GM23248 (cell line): ENCODE data around the gene RAPGEF3. TPM values are rescaled to one million over a fixed set of nuclear protein-coding genes. Genes with fewer than 3 reads are reported as not detected.

ENCODE experiments used
- DNase-seq: peaks from one replicate; pipeline ENCODE4 v3.0.0-alpha.2; 2015
- H2AFZ ChIP-seq: fragments of 200-600 bp; sonication (generic); 2 replicates; pipeline ENCODE4 v1.6.1; 2016; ENCODE audit warnings: antibody characterized with exemption
- H3F3A ChIP-seq: fragments of 200-600 bp; sonication (generic); 2 replicates; pipeline ENCODE4 v1.6.1; 2016; ENCODE audit warnings: mild to moderate bottlenecking, antibody characterized with exemption, mixed run types; ENCODE audit not compliant: insufficient read depth
- H3K27ac ChIP-seq: fragments of 200-600 bp; sonication (generic); 2 replicates; pipeline ENCODE4 v1.5.1; 2016; ENCODE audit warnings: mild to moderate bottlenecking
- H3K27me3 ChIP-seq: fragments of 200-600 bp; sonication (generic); replicated peaks from 2 replicates; pipeline ENCODE4 v1.6.1; 2016; ENCODE audit warnings: mild to moderate bottlenecking; ENCODE audit not compliant: insufficient read depth
- H3K36me3 ChIP-seq: fragments of 200-600 bp; sonication (generic); 2 replicates; pipeline ENCODE4 v1.6.1; 2016; ENCODE audit warnings: low read depth, mild to moderate bottlenecking
- H3K4me1 ChIP-seq: fragments of 200-600 bp; sonication (generic); 2 replicates; pipeline ENCODE4 v1.6.1; 2016; ENCODE audit warnings: mild to moderate bottlenecking; ENCODE audit not compliant: insufficient read depth
- H3K4me2 ChIP-seq: fragments of 200-600 bp; sonication (generic); one replicate; pipeline ENCODE4 v1.6.1; 2016; ENCODE audit warnings: mild to moderate bottlenecking; ENCODE audit not compliant: unreplicated experiment
- H3K4me3 ChIP-seq: fragments of 200-600 bp; sonication (generic); 2 replicates; pipeline ENCODE4 v1.5.1; 2016; ENCODE audit warnings: mild to moderate bottlenecking
- H3K79me2 ChIP-seq: fragments of 200-600 bp; sonication (generic); 2 replicates; pipeline ENCODE4 v1.6.1; 2016; ENCODE audit warnings: mild to moderate bottlenecking; ENCODE audit not compliant: insufficient read depth
- H3K9ac ChIP-seq: fragments of 200-600 bp; sonication (generic); 2 replicates; pipeline ENCODE4 v1.6.1; 2016; ENCODE audit warnings: mild to moderate bottlenecking
- H3K9me2 ChIP-seq: fragments of 200-600 bp; sonication (generic); 2 replicates; pipeline ENCODE4 v1.6.1; 2016; ENCODE audit warnings: mixed run types, mild to moderate bottlenecking, moderate library complexity; ENCODE audit not compliant: insufficient read depth
- H3K9me3 ChIP-seq: fragments of 200-600 bp; sonication (generic); one replicate; pipeline ENCODE4 v1.6.1; 2017; ENCODE audit warnings: low read depth
- H4K20me1 ChIP-seq: fragments of 200-600 bp; sonication (generic); 2 replicates; pipeline ENCODE4 v1.6.0; 2016; ENCODE audit not compliant: insufficient read depth
- EZH2 ChIP-seq: fragments of 200-600 bp; sonication (generic); IDR thresholded peaks from 2 replicates; pipeline ENCODE4 v1.6.1; 2018; ENCODE audit warnings: antibody characterized with exemption, mild to moderate bottlenecking; ENCODE audit not compliant: insufficient read depth, poor library complexity, severe bottlenecking
- EZH2phosphoT487 ChIP-seq: fragments of 200-600 bp; sonication (generic); IDR thresholded peaks from 2 replicates; pipeline ENCODE4 v1.6.1; 2018; ENCODE audit warnings: antibody characterized with exemption, moderate library complexity, mild to moderate bottlenecking, low read depth; ENCODE audit not compliant: insufficient read depth
- WGBS, 2 experiments: methylation state at CpG; one replicate each; pipeline ENCODE4 v1.1.6; 2015 to 2017; ENCODE audit warnings: low lambda C conversion rate in 2 of 2, low coverage in 1 of 2; ENCODE audit errors: missing lambda C conversion rate in 2 of 2; 5-methylcytosine and 5-hydroxymethylcytosine counted together
- in situ Hi-C: fragments of 300-500 bp; cut with MboI; formaldehyde crosslinking; loops from 2 replicates; pipeline ENCODE4 v1.15.0; 2020
- polyA plus RNA-seq: library from polyadenylated mRNA; unstranded; fragments of >200 nt; fragmentation: Nextera tagmentation; extraction: Ambion mirVana; gene quantifications from 2 replicates; pipeline ENCODE4 v1.2.1, GENCODE V29; 2016
- total RNA-seq: library from RNA; depleted of rRNA; stranded (reverse); fragments of >200 nt; shearing (Covaris generic); gene quantifications from 2 replicates; pipeline ENCODE4 v1.2.3, GENCODE V29; 2014

The RAPGEF3 gene
- total and polyA plus RNA-seq, 2 experiments from 2014 or later, result 1.4 to 3.7 TPM

GRCh38 chr12:47805417-47805816, 46.7 kb upstream of the RAPGEF3 start:
- peak overlapping the region; percentile 41 for H3K9ac ChIP-seq
- H3F3A ChIP-seq, result peaks cover 23% of the 10 kb centered on the region
- in situ Hi-C loops, result no loop called here
- no peak overlapping the region for H2AFZ ChIP-seq
- peak; percentile 24 for DNase-seq
- H3K4me2 ChIP-seq, result no peak overlapping the region
- peaks cover 100% of the 10 kb centered on the region for H3K79me2 ChIP-seq
- H3K9me2 ChIP-seq, result no peaks in the 10 kb centered on the region
- H3K36me3 ChIP-seq, result peaks cover 7% of the 10 kb centered on the region; the same call in 1 of the 2 replicates
- no peaks in the 10 kb centered on the region for H3K27me3 ChIP-seq
- peaks cover 59% of the 10 kb centered on the region for H3K4me1 ChIP-seq
- H3K27ac ChIP-seq, result peak overlapping the region; percentile 51
- no peak for TF ChIP-seq EZH2
- TF ChIP-seq EZH2phosphoT487, result no peak
- H4K20me1 ChIP-seq, result peaks cover 17% of the 10 kb centered on the region; the same call in 1 of the 2 replicates
- no peaks in the 10 kb centered on the region for H3K9me3 ChIP-seq
- H3K4me3 ChIP-seq, result no peak overlapping the region
- 13 to 16% methylated on average over 2 of the region's 2 CpGs for whole genome bisulfite sequencing, 2 experiments

DNA sequence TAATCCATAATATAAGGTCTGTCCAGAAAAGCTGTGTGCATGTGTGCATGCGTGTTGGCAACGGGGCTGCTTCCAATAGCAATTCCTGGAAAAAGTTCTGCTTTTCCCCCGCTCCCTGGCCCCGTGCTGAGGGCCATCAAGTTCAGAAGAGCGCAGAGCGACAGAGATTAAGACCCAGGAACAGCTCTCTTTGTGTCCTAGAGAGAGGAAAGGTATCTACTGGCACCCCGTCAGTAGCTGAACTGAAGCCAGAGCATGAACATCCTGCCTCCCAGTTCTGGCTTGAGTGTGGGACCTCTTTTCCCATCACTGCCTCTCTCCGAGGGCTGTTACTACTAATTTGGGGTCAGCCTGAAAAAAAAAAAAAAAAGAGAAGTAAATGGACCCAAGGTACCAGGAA, 45.5 kb upstream of the RAPGEF3 start:
- Histone ChIP-seq H3F3A (peaks cover 13% of the 10 kb centered on the region), H3K79me2 (peaks cover 100% of the 10 kb centered on the region), H4K20me1 (peaks cover 17% of the 10 kb centered on the region; the same call in 1 of the 2 replicates), H3K9me2 (no peaks in the 10 kb centered on the region), H3K4me2 (no peak overlapping the region), H3K4me1 (peaks cover 47% of the 10 kb centered on the region), H3K27ac (no peak overlapping the region), H3K27me3 (no peaks in the 10 kb centered on the region), H2AFZ (no peak overlapping the region), H3K36me3 (peaks cover 7% of the 10 kb centered on the region; the same call in 1 of the 2 replicates), H3K9me3 (no peaks in the 10 kb centered on the region), H3K9ac (0 out of 2 replicates have a peak overlapping the region, but pooled peaks have one; percentile 7), H3K4me3 (no peak overlapping the region)
- WGBS, 2 experiments, result 51 to 56% methylated on average over 8 of the region's 8 CpGs
- DNase-seq, result no peak
- no peak for TF ChIP-seq EZH2
- TF ChIP-seq EZH2phosphoT487, result no peak
- in situ Hi-C loops, result no loop called here

DNA sequence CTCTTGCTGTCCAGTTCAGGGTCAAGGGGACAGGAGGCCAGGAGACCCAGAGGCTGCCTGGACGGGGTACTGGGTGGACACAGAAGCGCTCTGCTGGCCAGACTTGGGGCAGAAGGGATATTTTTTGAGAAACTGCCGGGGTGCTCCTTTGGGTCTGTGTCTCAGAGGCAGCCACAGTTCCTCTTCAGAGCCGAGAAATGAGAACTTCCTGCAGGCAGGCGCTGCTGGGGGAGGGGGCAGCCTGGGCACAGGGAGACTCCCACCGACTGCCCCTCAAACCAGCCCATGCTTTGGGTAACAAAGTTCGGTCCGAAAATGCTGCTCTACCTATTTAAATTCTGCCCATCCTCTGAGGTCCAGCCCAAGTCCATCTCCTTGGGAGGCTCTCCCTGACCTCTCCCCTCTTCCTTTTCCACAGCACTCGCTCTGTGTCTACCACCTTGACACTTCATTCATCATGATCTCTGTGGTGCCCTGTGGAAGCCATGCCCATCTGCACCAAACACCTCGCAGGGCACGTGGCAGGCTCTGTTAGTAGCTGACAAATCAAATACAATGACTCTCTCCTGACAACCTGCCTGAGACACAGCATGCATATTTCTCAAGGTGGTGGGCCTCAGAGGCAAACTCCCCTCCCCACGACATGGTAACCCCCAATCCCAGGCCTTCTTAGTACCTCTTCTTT, 44.7 kb upstream of the RAPGEF3 start:
- H4K20me1 ChIP-seq, result peaks cover 17% of the 10 kb centered on the region; the same call in 1 of the 2 replicates
- in situ Hi-C loops, result no loop called here
- WGBS, 2 experiments, result 61 to 69% methylated on average over 12 of the region's 12 CpGs

DNA sequence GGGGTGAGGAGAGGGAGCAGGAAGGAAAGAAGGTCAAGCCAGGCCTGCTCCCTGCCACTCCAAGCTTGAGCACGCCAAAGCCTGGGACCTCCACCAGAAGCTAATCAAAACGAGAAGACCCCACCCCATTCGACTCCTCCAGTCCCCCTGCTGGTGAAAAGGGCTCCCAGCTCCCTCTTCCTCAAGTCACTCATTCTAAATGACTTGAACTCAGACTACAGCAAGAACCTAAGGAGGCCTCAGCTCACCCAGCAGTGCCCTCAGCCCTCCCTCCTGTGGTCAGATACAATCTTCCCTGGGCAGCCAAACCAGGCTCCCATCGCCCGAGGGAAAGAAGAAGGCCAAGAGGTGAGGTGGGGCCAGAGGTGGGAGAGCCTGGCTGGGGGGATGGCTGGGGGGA, 43.6 kb upstream of the RAPGEF3 start:
- TF ChIP-seq EZH2, result no peak
- no peak for TF ChIP-seq EZH2phosphoT487
- Histone ChIP-seq H3K36me3 (peaks cover 7% of the 10 kb centered on the region; the same call in 1 of the 2 replicates), H4K20me1 (peaks cover 12% of the 10 kb centered on the region; the same call in 1 of the 2 replicates), H3K9me2 (no peaks in the 10 kb centered on the region), H3K79me2 (peaks cover 100% of the 10 kb centered on the region), H3K4me3 (no peak overlapping the region), H3K4me2 (no peak overlapping the region), H2AFZ (no peak overlapping the region), H3K27ac (no peak overlapping the region), H3K9ac (peak overlapping the region; percentile 8), H3F3A (peaks cover 7% of the 10 kb centered on the region; the same call in 1 of the 2 replicates), H3K4me1 (peaks cover 28% of the 10 kb centered on the region), H3K9me3 (no peaks in the 10 kb centered on the region), H3K27me3 (no peaks in the 10 kb centered on the region)
- WGBS, 2 experiments, result 33 to 35% methylated on average over 5 of the region's 5 CpGs
- DNase-seq, result peak; percentile 30
- in situ Hi-C loops, result no loop called here

More for the DNA sequence above, 44.7 kb upstream of the RAPGEF3 start:
- Histone ChIP-seq H3K36me3 (peaks cover 7% of the 10 kb centered on the region; the same call in 1 of the 2 replicates), H3K9ac (peak overlapping the region; percentile 8; the same call in 1 of the 2 replicates), H3K27ac (no peak overlapping the region), H3K4me2 (no peak overlapping the region), H3K79me2 (peaks cover 100% of the 10 kb centered on the region), H3K9me3 (no peaks in the 10 kb centered on the region), H3K27me3 (no peaks in the 10 kb centered on the region), H3K4me1 (peaks cover 38% of the 10 kb centered on the region), H2AFZ (no peak overlapping the region), H3K9me2 (no peaks in the 10 kb centered on the region), H3F3A (peaks cover 10% of the 10 kb centered on the region; the same call in 1 of the 2 replicates), H3K4me3 (no peak overlapping the region)
- DNase-seq, result no peak
- no peak for TF ChIP-seq EZH2
- TF ChIP-seq EZH2phosphoT487, result no peak
